ENCODE measurements around the gene PSMA4. TPM values are rescaled to one million over a fixed set of nuclear protein-coding genes. Genes with fewer than 3 reads are reported as not detected.

PSMA4 gene
- total and polyA plus RNA-seq, 2 of the 8 experiments (the other 6 are each of a cell fraction or from before 2014, with no cell fraction given): 348 to 445 TPM

DNA sequence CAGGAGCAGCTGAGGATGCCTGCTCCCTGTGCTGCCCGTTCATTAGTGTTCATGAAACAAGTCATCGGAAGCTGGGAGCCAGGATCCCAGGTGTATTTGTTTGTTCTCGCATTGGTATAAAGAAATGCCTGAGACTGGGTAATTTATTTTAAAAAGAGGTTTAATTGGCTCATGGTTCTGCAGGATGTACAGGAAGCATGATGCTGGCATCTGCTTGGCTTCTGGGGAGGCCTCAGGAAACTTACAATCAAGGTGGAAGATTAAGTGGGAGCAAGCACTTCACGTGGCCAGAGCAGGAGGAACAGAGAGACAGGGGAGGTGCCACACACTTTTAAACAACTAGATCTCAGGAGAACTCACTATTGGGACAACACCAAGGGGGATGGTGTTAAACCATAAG lies 38.4 kb upstream of the PSMA4 start:
- CTCF ChIA-PET (ENCODE audit: partially characterized antibody): no interaction called here
- no peak overlapping the region for H4K91ac ChIP-seq (replicated peaks; ENCODE audit: insufficient read length, low read length)
- TF ChIP-seq CHD2 (IDR thresholded peaks at IDR 0.05; ENCODE audit: low read length) (no peak), BCL11A (IDR thresholded peaks at IDR 0.05; ENCODE audit: low read depth in 2 of 2, low read length in 2 of 2) (no peak), POLR2A (IDR thresholded peaks at IDR 0.05; ENCODE audit: control extremely low read depth in 1 of 2, low read depth in 2 of 2, low read length in 2 of 2) (no peak), EGR1 (IDR thresholded peaks at IDR 0.05; ENCODE audit: borderline replicate concordance, low read depth, low read length) (no peak), SAP30 (IDR thresholded peaks at IDR 0.05; ENCODE audit: insufficient read depth, insufficient replicate concordance, low read length) (no peak), CHD1 (IDR thresholded peaks at IDR 0.05; ENCODE audit: low read depth, low read length) (no peak), RAD21 (IDR thresholded peaks at IDR 0.05 in 1 of 2, conservative IDR thresholded peaks at IDR 0.05 in 1 of 2; ENCODE audit: low read depth in 2 of 2, low read length in 2 of 2) (no peak), GTF2F1 (IDR thresholded peaks at IDR 0.05; ENCODE audit: borderline replicate concordance, low read depth, low read length) (no peak)
- TF ChIP-seq, protein P1, sequence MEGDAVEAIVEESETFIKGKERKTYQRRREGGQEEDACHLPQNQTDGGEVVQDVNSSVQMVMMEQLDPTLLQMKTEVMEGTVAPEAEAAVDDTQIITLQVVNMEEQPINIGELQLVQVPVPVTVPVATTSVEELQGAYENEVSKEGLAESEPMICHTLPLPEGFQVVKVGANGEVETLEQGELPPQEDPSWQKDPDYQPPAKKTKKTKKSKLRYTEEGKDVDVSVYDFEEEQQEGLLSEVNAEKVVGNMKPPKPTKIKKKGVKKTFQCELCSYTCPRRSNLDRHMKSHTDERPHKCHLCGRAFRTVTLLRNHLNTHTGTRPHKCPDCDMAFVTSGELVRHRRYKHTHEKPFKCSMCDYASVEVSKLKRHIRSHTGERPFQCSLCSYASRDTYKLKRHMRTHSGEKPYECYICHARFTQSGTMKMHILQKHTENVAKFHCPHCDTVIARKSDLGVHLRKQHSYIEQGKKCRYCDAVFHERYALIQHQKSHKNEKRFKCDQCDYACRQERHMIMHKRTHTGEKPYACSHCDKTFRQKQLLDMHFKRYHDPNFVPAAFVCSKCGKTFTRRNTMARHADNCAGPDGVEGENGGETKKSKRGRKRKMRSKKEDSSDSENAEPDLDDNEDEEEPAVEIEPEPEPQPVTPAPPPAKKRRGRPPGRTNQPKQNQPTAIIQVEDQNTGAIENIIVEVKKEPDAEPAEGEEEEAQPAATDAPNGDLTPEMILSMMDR (IDR thresholded peaks at IDR 0.05; ENCODE audit: control extremely low read depth in 1 of 3, insufficient read depth in 1 of 3, low read depth in 1 of 3, low read length in 3 of 3): no peak
- TF ChIP-seq, protein P2, sequence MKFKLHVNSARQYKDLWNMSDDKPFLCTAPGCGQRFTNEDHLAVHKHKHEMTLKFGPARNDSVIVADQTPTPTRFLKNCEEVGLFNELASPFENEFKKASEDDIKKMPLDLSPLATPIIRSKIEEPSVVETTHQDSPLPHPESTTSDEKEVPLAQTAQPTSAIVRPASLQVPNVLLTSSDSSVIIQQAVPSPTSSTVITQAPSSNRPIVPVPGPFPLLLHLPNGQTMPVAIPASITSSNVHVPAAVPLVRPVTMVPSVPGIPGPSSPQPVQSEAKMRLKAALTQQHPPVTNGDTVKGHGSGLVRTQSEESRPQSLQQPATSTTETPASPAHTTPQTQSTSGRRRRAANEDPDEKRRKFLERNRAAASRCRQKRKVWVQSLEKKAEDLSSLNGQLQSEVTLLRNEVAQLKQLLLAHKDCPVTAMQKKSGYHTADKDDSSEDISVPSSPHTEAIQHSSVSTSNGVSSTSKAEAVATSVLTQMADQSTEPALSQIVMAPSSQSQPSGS (IDR thresholded peaks at IDR 0.05; ENCODE audit: low read length): no peak

More for the DNA sequence above, 38.4 kb upstream of the PSMA4 start:
- 93% methylated on average over 4 of the region's 4 CpGs; no CpG with 5 or more reads in 1 of the 2 experiments for WGBS, 2 experiments (ENCODE audit: extremely low coverage in 1 of 2, insufficient coverage in 1 of 2, insufficient read length in 1 of 2, insufficient replicate concordance in 2 of 2, low coverage in 1 of 2, low lambda C conversion rate in 2 of 2, missing lambda C conversion rate in 1 of 2)
- Histone ChIP-seq H2BK5ac (ENCODE audit: low read depth, low read length) (no peak overlapping the region), H3K23me2 (ENCODE audit: low read depth, low read length) (peaks cover under 1% of the 10 kb centered on the region; the same call in 1 of the 2 replicates), H3K27me3 (replicated peaks in 1 of 4; ENCODE audit: control insufficient read depth in 3 of 4, extremely low read depth in 1 of 4, insufficient read depth in 3 of 4, low read length in 3 of 4) (no peaks in the 10 kb centered on the region), H3K9me3 (ENCODE audit: insufficient read depth in 2 of 2, low read depth in 1 of 2, low read length in 1 of 2) (peaks cover 0 to 3% of the 10 kb centered on the region in 2 experiments; a peak in 2 of 4 replicates), H3K9ac (replicated peaks in 1 of 4; ENCODE audit: extremely low read depth in 1 of 4, low read depth in 3 of 4, low read length in 3 of 4) (no peak overlapping the region), H4K5ac (ENCODE audit: insufficient read length, low read depth, low read length) (no peak overlapping the region), H4K8ac (ENCODE audit: extremely low read depth, insufficient read depth, low read length) (no peak overlapping the region), H2AFZ (ENCODE audit: low read length) (no peak overlapping the region), H3K4me2 (ENCODE audit: insufficient read depth in 1 of 2, low read depth in 2 of 2, low read length in 2 of 2) (no peak overlapping the region), H3K79me2 (ENCODE audit: control insufficient read depth in 1 of 2, insufficient read depth in 2 of 2, low read length in 2 of 2) (no peaks in the 10 kb centered on the region), H3K23ac (ENCODE audit: insufficient read length) (no peak overlapping the region), H3K4me1 (replicated peaks in 1 of 4; ENCODE audit: control insufficient read depth in 3 of 4, insufficient read depth in 4 of 4, low read length in 3 of 4) (no peaks in the 10 kb centered on the region), H2BK120ac (replicated peaks; ENCODE audit: low read depth, low read length) (no peak overlapping the region), H3K56ac (replicated peaks; ENCODE audit: insufficient read length, low read depth, low read length) (no peak overlapping the region), H2AK5ac (ENCODE audit: low read depth, low read length) (no peak overlapping the region), H3K79me1 (ENCODE audit: low read depth, low read length) (no peaks in the 10 kb centered on the region), H3K18ac (ENCODE audit: extremely low read depth, low read length) (no peak overlapping the region), H3K4me3 (ENCODE audit: extremely low read depth in 1 of 4, insufficient read depth in 2 of 4, low read depth in 3 of 4, low read length in 4 of 4) (no peak overlapping the region), H2BK20ac (ENCODE audit: low read length) (no peak overlapping the region), H4K20me1 (replicated peaks in 1 of 2; ENCODE audit: control insufficient read depth in 1 of 2, insufficient read depth in 2 of 2, low read length in 2 of 2) (no peaks in the 10 kb centered on the region), H3K4ac (replicated peaks; ENCODE audit: insufficient read length, low read depth, low read length) (no peak overlapping the region), H3K36me3 (ENCODE audit: control insufficient read depth in 2 of 4, insufficient read depth in 4 of 4, low read length in 3 of 4) (peaks cover 3 to 26% (median 20%) of the 10 kb centered on the region in 4 experiments; a peak in 5 of 8 replicates), H3K14ac (ENCODE audit: insufficient read length) (no peak overlapping the region), H3K27ac (ENCODE audit: low read depth, low read length) (no peak overlapping the region), H2BK15ac (ENCODE audit: low read length) (no peak overlapping the region), H2BK12ac (ENCODE audit: low read depth, low read length) (no peak overlapping the region)
- FAIRE-seq: no peak
- POLR2A ChIA-PET (ENCODE audit: partially characterized antibody): no interaction called here
- DNase-seq (ENCODE audit: low read depth in 1 of 2, low spot score in 2 of 2): no peak

Measured in H1 (cell line).